IMR-90 (cell line): ENCODE results near the gene GABPA. TPM values are rescaled to one million over a fixed set of nuclear protein-coding genes. Genes with fewer than 3 reads are reported as not detected.

ENCODE experiments used
- ATAC-seq: fragments of 200-7000 bp; cut with Tn5 transposase; 2 replicates; pipeline ENCODE4 v1.9.1; 2020; ENCODE audit warnings: low read depth, mild to moderate bottlenecking, moderate library complexity
- BruUV-seq: library from RNA; stranded (reverse); fragments of 400-500 nt; replicated peaks from 2 replicates; lab custom pipeline; 2021; lab: Mats Ljungman, UMichigan
- CTCF ChIA-PET: fragments of 300-600 bp; formaldehyde crosslinking; extraction: SDS; loops from one replicate; lab custom pipeline; 2021; ENCODE audit warnings: antibody characterized with exemption; lab: Yijun Ruan, JAX
- POLR2A ChIA-PET: fragments of 300-600 bp; sonication (Branson Sonifier 250); formaldehyde crosslinking; loops from one replicate; lab custom pipeline; 2022; ENCODE audit warnings: antibody characterized with exemption; ENCODE audit not compliant: unreplicated experiment; lab: Charles Lee
- DNase-seq: peaks from one replicate; pipeline ENCODE4 v3.0.0; 2013
- H2AFZ ChIP-seq: replicated peaks from 2 replicates; pipeline ENCODE3; 2013; ENCODE audit warnings: low read length, mild to moderate bottlenecking; ENCODE audit not compliant: poor library complexity
- H2AK5ac ChIP-seq: 2 replicates; pipeline ENCODE4 v1.6.1; 2013; ENCODE audit warnings: low read depth, low read length, inconsistent platforms
- H2AK9ac ChIP-seq: replicated peaks from 2 replicates; pipeline ENCODE3; 2013; ENCODE audit warnings: mild to moderate bottlenecking, low read depth, low read length, moderate library complexity; ENCODE audit not compliant: poor library complexity
- H2BK120ac ChIP-seq: 2 replicates; pipeline ENCODE4 v1.6.1; 2013; ENCODE audit warnings: low read depth, low read length, inconsistent platforms
- H2BK15ac ChIP-seq: 3 replicates; pipeline ENCODE4 v1.6.1; 2013; ENCODE audit warnings: low read depth, low read length, inconsistent platforms
- H2BK20ac ChIP-seq: 2 replicates; pipeline ENCODE4 v1.6.1; 2013; ENCODE audit warnings: low read depth, mild to moderate bottlenecking, inconsistent platforms, low read length, moderate library complexity
- H2BK5ac ChIP-seq: 2 replicates; pipeline ENCODE4 v1.6.1; 2013; ENCODE audit warnings: mild to moderate bottlenecking, low read depth, low read length, inconsistent platforms; ENCODE audit not compliant: poor library complexity, severe bottlenecking
- H3K14ac ChIP-seq: replicated peaks from 2 replicates; pipeline ENCODE4 v1.6.1; 2013; ENCODE audit warnings: low read depth, low read length, inconsistent platforms
- H3K18ac ChIP-seq: 2 replicates; pipeline ENCODE4 v1.6.1; 2013; ENCODE audit warnings: low read depth, low read length, control low read depth
- H3K23ac ChIP-seq: 2 replicates; pipeline ENCODE4 v1.6.1; 2013; ENCODE audit warnings: low read depth, low read length, inconsistent platforms
- H3K27ac ChIP-seq: 2 replicates; pipeline ENCODE4 v1.5.1; 2013; ENCODE audit warnings: mild to moderate bottlenecking, control low read depth, low read length; ENCODE audit not compliant: insufficient read depth
- H3K27me3 ChIP-seq: 2 replicates; pipeline ENCODE4 v1.6.1; 2013; ENCODE audit warnings: low read length; ENCODE audit not compliant: control insufficient read depth, insufficient read depth
- H3K36me3 ChIP-seq: 2 replicates; pipeline ENCODE4 v1.6.1; 2013; ENCODE audit warnings: low read length, mixed read lengths; ENCODE audit not compliant: control insufficient read depth, insufficient read depth
- H3K4ac ChIP-seq: 2 replicates; pipeline ENCODE4 v1.6.1; 2013; ENCODE audit warnings: low read depth, low read length, inconsistent platforms
- H3K4me1 ChIP-seq: 2 replicates; pipeline ENCODE4 v1.6.1; 2013; ENCODE audit warnings: low read length, mixed read lengths; ENCODE audit not compliant: control insufficient read depth, insufficient read depth
- H3K4me2 ChIP-seq: 2 replicates; pipeline ENCODE4 v1.6.1; 2013; ENCODE audit warnings: low read depth, mild to moderate bottlenecking, control low read depth, low read length, moderate library complexity
- H3K4me3 ChIP-seq: 2 replicates; pipeline ENCODE4 v1.5.1; 2013; ENCODE audit warnings: low read depth, mild to moderate bottlenecking, control low read depth, low read length, moderate library complexity; ENCODE audit not compliant: insufficient read depth
- H3K56ac ChIP-seq: 2 replicates; pipeline ENCODE4 v1.6.1; 2013; ENCODE audit warnings: low read length, inconsistent platforms; ENCODE audit not compliant: insufficient read depth; ENCODE audit errors: extremely low read depth
- H3K79me1 ChIP-seq, 2 experiments: 2 replicates each; pipeline ENCODE4 v1.6.1; 2013; ENCODE audit warnings: low read length in 2 of 2, inconsistent platforms in 1 of 2, low read depth in 1 of 2
- H3K9ac ChIP-seq: 2 replicates; pipeline ENCODE4 v1.6.1; 2013; ENCODE audit warnings: low read depth, low read length, control low read depth
- H3K9me1 ChIP-seq: 2 replicates; pipeline ENCODE4 v1.6.1; 2013; ENCODE audit warnings: low read length, inconsistent platforms; ENCODE audit not compliant: insufficient read depth
- H3K9me3 ChIP-seq: 2 replicates; pipeline ENCODE4 v1.6.1; 2013; ENCODE audit warnings: low read length; ENCODE audit not compliant: control insufficient read depth, insufficient read depth
- H4K20me1 ChIP-seq: 2 replicates; pipeline ENCODE4 v1.6.1; 2013; ENCODE audit warnings: low read length, inconsistent platforms; ENCODE audit not compliant: insufficient read depth
- H4K5ac ChIP-seq: 2 replicates; pipeline ENCODE4 v1.6.1; 2013; ENCODE audit warnings: mild to moderate bottlenecking, low read depth, low read length, control low read depth
- H4K8ac ChIP-seq, 2 experiments: 2 replicates each; pipeline ENCODE4 v1.6.1; 2013; ENCODE audit warnings: low read depth in 2 of 2, low read length in 2 of 2, control low read depth in 1 of 2, inconsistent platforms in 1 of 2
- H4K91ac ChIP-seq: 2 replicates; pipeline ENCODE4 v1.6.1; 2013; ENCODE audit warnings: low read depth, low read length, inconsistent platforms; ENCODE audit not compliant: insufficient read depth
- BHLHE40 ChIP-seq: fragments of 150-350 bp; IDR thresholded peaks from 2 replicates; pipeline ENCODE4 v1.6.1; 2016; ENCODE audit warnings: mild to moderate bottlenecking, low read depth, low read length
- ELK1 ChIP-seq: fragments of 150-350 bp; IDR thresholded peaks from 2 replicates; pipeline ENCODE4 v1.6.1; 2016; ENCODE audit warnings: low read depth, mild to moderate bottlenecking, low read length, moderate library complexity, borderline replicate concordance
- MAFK ChIP-seq: IDR thresholded peaks from 2 replicates; pipeline ENCODE4 v1.6.1; 2012; ENCODE audit warnings: low read depth, low read length, improper control_type of control experiment
- RAD21 ChIP-seq: IDR thresholded peaks from 2 replicates; pipeline ENCODE4 v1.6.1; 2012; ENCODE audit warnings: low read length, improper control_type of control experiment
- USF2 ChIP-seq: fragments of 150-350 bp; IDR thresholded peaks from 2 replicates; pipeline ENCODE4 v1.6.1; 2017; ENCODE audit warnings: mild to moderate bottlenecking, antibody characterized with exemption, low read length, low read depth
- WGBS, 2 experiments: methylation state at CpG; one replicate each; pipeline versions ENCODE4 v1.1.5 to v1.1.7; 2013; ENCODE audit warnings: missing lambda C conversion rate in 2 of 2; ENCODE audit not compliant: insufficient read length in 1 of 2; ENCODE audit errors: extremely low coverage in 2 of 2; 5-methylcytosine and 5-hydroxymethylcytosine counted together
- dilution Hi-C: fragments of 300-500 bp; cut with HindIII; formaldehyde crosslinking; loops from one replicate; pipeline ENCODE4 v1.14.3; 2018; ENCODE audit warnings: low sequenced_read_pairs; ENCODE audit not compliant: unreplicated experiment
- in situ Hi-C: fragments of 300-500 bp; cut with MboI; formaldehyde crosslinking; loops from 3 replicates; pipeline ENCODE4 v1.14.3; 2019; ENCODE audit warnings: low sequenced_read_pairs, inconsistent platforms, mixed read lengths
- intact Hi-C: fragments of 100-400 bp; cut with micrococcal nuclease; formaldehyde crosslinking; loops from 2 replicates; pipeline ENCODE4 v1.10.0; 2022
- polyA plus RNA-seq, 3 experiments: library from polyadenylated mRNA; depleted of rRNA; stranded (reverse); fragments of >200 nt; gene quantifications; 2 replicates each; pipeline ENCODE4 v1.2.3, GENCODE V29; 2012; ENCODE audit warnings: low replicate concordance in 1 of 3
- total RNA-seq: library from RNA; depleted of rRNA; stranded (reverse); fragments of >200 nt; gene quantifications from 2 replicates; pipeline ENCODE4 v1.2.3, GENCODE V29; 2012

GABPA gene
- total and polyA plus RNA-seq, 2 of the 4 experiments (the other 2 are of a cell fraction): 9.0 to 17.0 TPM

GRCh38 chr21:25788677-25789076, 53.9 kb downstream of the GABPA start:
- H4K8ac ChIP-seq: no peak overlapping the region
- no peak overlapping the region for H4K91ac ChIP-seq
- TF ChIP-seq RAD21 (no peak), MAFK (no peak), ELK1 (no peak), BHLHE40 (no peak), USF2 (no peak)
- H3K4me2 ChIP-seq: no peak overlapping the region
- H4K20me1 ChIP-seq: no peaks in the 10 kb centered on the region
- no peak overlapping the region for H3K56ac ChIP-seq
- no peak overlapping the region for H2BK20ac ChIP-seq
- H4K5ac ChIP-seq: no peak overlapping the region
- H2BK5ac ChIP-seq: no peak overlapping the region
- H3K27ac ChIP-seq: no peak overlapping the region
- dilution Hi-C loops: no loop called here
- no peak overlapping the region for H3K23ac ChIP-seq
- peaks cover 4% of the 10 kb centered on the region for H3K27me3 ChIP-seq
- no peak overlapping the region for H2BK15ac ChIP-seq
- BruUV-seq: no TSS peak
- no peak overlapping the region for H2BK120ac ChIP-seq
- no peak overlapping the region for H3K14ac ChIP-seq
- H3K4me1 ChIP-seq: no peaks in the 10 kb centered on the region
- H3K9ac ChIP-seq: no peak overlapping the region
- POLR2A ChIA-PET: no interaction called here
- H3K9me3 ChIP-seq: no peaks in the 10 kb centered on the region
- H3K18ac ChIP-seq: no peak overlapping the region
- H3K4ac ChIP-seq: no peak overlapping the region
- no peaks in the 10 kb centered on the region for H3K9me1 ChIP-seq
- no peak overlapping the region for H2AFZ ChIP-seq
- no peaks in the 10 kb centered on the region for H3K79me1 ChIP-seq
- no peak overlapping the region for H3K4me3 ChIP-seq
- intact Hi-C loops: no loop called here
- WGBS, 2 experiments: 84% methylated on average over 4 of the region's 6 CpGs; no CpG with 5 or more reads in 1 of the 2 experiments
- ATAC-seq: no peak
- no peak for DNase-seq
- in situ Hi-C loops: no loop called here
- H2AK5ac ChIP-seq: no peak overlapping the region
- H2AK9ac ChIP-seq: no peak overlapping the region
- CTCF ChIA-PET: no interaction called here
- H3K36me3 ChIP-seq: no peaks in the 10 kb centered on the region
